Skin epidermis (tissue), 12 donors: ENCODE data around the gene MSI2.

ENCODE experiments used
- H3K27ac ChIP-seq, 21 experiments: fragments of 200-600 bp; sonication (generic) in 11 of 21; one replicate each; pipeline ENCODE4 v1.5.0; 2020; ENCODE audit warnings: mild to moderate bottlenecking in 3 of 21, inconsistent platforms in 2 of 21, moderate library complexity in 2 of 21
- H3K4me3 ChIP-seq, 7 experiments: fragments of 200-600 bp; sonication (generic) in 2 of 7; one replicate each; pipeline ENCODE4 v1.5.0; 2020; ENCODE audit warnings: inconsistent platforms in 2 of 7, mild to moderate bottlenecking in 2 of 7, moderate library complexity in 1 of 7

Gene MSI2

DNA sequence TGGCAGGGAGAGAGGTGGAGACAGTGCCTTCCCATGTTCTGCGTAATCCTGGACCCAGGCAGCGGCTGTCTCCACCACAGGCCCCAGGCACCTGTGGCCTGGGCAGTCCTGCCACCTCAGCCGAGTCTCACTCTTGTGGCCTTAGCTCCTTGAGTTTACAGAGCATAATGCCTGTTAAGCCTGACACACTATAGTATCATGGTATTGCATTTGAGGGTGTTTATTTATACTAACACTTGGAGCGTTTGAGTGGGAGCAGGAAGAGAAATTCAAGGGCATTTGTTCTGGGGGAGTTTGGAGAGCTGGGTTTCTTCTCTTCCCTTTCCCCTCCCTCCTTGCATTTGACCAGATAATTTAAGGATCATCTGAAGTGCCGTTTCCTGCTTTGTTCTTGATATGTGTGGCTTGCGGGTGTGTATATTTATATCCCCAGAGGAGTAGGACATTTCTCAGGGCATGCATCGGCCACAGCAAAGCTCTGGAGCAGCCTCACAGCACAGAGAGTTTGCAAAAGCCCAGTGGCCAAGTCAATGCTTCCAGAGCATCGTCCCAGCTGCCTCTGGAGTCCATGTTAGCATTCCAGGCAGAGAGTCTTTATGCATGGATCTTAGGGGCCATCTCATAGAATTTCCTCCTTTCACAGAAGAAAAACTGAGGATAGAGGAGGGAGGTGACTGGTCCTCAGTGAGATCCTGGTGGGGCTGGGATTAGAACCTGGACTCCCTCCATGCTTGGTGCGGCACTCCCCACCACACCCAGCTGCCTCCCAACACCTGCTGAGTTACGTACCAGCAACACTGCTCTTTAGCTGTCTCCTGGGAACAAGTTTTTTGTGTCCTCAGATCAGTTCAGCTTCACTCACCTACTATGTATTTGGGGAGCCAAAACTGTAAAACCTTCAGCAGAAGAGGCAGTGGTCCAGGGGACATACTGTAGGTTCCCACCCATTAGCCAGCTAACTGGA lies 266.0 kb downstream of the MSI2 start:
- Histone ChIP-seq H3K4me3 (no peak overlapping the region), H3K27ac (no peak overlapping the region)

DNA sequence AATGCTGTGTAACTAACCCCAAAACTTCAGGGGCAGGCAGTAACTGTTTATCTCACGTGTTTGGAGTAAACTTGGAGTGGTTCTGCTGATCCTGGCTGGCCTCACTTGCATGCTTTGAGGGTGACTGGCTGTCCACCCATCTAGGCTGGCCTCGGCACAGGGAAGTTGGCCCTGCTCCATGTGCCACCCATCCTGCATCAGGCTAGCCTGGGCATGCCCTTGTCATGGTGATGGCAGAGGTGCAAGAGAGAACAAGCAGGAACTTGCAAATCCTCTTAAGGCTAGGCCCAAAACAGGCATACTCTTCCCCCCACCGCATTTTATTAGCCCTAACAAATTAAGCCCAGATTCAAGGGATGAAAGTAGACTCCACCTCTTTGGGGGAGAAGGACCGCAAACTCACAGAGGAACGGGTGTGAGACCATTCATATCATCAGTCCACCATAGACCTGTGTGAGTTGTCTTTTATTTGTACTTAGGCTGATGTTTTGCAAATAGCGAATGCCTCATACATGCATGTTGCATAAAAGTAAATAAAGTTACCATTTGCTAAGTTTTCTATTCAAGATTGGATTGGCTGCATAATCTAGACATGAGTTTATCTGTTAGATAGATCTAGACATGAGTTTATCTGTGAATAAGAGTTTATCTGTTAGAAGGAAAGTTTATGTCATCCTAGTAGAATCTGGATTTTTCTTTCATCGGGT lies 267.8 kb downstream of the MSI2 start:
- H3K27ac ChIP-seq, result no peak overlapping the region
- H3K4me3 ChIP-seq, result no peak overlapping the region

DNA sequence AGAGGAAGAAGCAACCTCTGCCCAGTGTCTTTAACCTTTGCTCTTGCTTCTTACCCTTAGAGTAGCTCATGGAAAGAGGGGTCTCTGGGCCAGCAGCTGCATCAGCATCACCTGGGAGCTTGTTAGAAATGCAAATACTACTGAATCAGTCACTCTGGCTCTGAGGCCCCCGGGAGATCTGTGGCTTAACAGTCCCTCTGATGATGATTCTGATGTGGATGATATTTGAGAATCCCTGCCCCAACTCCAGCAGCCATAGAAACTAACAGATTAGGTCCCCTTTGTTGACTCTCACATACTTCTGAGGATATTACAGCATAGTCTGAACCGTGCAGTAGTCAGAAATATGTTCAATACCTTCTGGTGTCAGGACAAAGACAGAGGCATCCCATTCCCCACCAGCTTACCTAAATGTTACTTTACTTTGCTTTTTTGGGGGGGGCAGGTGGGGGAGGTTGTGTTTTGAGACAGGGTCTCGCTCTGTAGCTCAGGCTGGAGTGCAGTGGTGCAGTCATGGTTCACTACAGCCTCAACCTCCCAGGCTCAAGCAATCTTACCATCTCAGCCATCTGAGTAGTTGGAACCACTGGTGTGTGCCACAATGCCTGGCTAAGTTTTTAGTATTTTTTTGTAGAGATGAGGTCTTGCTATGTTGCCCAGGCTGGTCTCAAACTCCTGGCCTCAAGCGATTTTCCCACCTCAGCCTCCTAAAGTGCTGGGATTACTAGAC lies 268.7 kb downstream of the MSI2 start:
- Histone ChIP-seq H3K27ac (no peak overlapping the region), H3K4me3 (no peak overlapping the region)

DNA sequence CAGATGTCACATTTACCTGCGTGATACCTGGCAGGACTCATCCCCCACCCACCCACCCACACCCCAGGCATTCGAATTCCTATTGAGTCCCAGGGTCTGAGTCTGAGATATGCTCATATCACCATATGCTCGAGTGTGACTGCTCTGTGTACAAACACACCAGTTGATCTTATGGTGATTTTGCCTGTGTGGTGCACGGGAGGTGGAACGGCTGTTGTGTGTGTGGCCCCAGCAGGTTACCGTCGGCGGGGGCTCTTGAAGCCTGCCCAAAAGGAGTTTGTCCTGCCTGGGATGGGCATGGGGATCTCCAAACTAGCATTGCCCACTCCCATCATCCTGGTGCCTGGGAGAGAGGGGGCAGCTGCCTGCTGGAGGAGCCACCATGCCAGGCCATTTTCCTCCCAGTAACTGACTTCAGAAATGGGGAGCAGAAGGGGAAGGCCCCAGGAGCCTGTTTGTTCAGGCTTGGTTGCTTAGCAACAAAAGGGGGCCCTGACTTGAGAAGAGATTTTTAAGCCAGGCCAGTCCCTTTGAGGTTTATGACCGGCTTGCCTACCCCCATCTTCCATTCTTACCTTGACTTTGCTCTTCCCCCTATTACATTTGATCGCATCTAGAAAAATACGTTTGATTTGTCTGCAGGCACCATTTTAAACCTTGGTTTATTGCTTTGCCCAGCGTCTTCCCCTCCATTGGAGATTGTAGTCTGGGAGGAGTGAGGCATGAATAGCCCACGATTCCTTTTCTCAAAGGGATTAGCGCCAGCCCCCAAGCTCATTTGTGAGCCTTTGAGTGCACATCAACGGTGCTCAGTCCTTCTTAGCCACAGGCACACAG lies 271.1 kb downstream of the MSI2 start:
- no peak overlapping the region for H3K27ac ChIP-seq
- H3K4me3 ChIP-seq, result no peak overlapping the region

DNA sequence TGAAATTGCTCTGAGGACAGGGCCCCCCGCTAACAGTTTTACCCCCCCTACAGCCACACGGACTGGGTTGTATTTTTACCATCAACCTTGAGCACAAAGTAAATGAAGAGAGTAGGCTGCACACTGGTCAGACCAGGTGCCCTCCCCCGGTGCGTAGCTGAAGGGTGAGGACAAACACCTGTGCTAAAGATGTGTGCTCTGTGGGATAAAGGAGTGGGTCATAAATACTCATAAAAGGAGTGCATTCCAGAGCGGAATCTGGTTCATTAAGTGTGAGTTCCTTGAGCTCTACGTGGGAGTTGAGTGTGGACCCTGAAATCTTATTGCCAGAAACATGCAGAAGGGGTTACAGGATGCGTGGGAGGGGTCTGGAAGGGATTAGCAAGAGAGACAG lies 271.7 kb downstream of the MSI2 start:
- H3K27ac ChIP-seq, result no peak overlapping the region

DNA sequence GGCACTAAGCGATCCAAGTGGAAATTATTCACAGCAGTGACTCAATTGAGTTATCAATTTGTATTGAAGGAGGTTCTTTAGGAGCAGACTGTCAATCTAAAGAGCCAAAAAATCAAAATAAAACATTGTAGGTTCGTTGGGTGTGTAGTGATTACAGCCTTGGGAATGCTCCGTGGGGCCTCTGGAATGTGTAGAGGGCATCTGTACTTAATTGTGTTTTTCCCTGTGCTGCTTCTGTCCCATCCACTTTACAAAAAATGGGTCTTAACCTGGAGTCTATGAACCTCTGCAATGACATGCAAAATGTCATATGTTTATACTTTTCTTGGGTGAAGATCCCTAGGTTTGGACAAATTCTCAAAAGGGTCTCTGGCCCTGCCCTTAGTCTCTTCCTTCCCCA lies 273.7 kb downstream of the MSI2 start:
- H3K4me3 ChIP-seq, result no peak overlapping the region
- H3K27ac ChIP-seq, result no peak overlapping the region

More for the DNA sequence above, 271.7 kb downstream of the MSI2 start:
- no peak overlapping the region for H3K4me3 ChIP-seq

DNA sequence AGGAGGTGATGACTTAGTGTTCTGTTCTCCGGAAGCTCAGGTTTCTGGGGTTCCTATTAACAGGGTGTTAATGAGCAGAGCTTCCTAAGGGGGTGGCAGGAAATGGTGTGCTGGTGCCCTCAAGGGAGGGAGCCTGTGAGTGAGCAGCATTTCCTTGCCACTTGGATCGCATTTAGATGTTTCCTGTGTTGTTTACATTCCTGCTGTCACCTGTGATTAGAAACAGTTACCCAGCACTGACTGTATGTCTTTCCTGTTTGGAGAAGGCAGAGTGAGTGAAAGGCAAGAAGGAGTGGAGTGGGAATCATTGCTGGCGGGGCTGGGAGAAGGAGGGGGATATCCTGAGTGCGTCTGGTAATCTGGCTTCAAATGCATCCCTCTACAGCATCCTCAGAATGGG lies 274.2 kb downstream of the MSI2 start:
- Histone ChIP-seq H3K27ac (no peak overlapping the region), H3K4me3 (no peak overlapping the region)

DNA sequence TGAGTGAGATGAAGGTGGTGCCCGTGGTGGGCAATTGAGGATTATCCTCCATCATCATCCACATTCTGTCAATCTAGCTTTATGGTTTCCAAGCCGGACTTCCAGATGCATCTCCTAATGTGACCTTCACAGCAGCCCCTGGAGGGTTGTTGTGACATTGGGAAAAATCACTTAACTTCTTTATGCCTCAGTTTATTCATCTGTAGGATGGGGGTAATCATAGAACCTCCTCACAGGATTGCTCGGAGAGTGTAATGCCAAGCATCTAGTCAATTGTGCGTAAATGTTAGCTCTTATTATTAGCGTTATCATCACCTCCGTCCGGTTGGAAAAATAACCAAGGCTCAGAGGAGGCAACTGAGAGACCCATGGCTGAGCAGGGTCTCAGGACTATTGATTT lies 274.8 kb downstream of the MSI2 start:
- Histone ChIP-seq H3K27ac (no peak overlapping the region), H3K4me3 (no peak overlapping the region)

DNA sequence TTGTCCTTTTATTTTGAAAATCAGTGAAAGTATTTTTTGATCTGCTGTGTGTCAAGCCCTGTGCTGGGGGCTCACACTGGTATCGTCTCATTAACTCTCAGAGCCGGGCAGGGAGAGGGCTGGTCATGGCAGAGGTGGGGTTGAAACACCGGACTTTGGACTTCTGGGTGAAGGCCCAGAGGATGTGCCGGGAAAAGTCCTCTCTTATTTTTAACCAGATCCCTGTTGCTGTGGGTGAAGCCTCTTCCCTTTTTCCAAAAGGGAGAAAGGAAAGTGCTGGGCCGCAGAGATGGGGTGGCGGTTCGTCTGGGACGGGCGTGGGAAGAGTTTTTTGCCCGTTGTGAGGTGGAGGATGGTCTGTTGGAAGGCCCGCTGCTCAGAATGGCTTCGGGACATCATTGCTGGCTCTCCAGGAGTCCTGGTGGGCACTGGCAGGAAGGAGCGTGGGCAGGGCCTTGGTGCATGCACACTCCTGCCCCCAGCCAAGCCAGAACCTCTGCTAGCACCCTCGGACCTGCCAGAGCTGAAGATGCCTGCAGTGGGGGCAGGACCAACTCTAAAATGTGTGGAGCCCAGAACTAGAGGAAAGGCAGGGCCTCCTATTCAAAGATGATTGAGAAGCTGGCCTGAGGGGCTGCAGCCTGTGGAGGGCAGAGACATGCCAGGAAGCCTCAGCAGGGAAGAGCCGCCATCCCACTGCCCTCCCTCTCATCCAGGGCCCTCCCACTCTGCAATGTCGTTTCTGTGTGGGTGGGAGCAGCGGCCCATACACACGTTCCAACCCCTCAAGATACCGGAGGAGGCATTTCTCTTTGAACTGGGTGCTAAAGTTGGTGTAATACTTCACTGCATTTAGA lies 275.6 kb downstream of the MSI2 start:
- H3K27ac ChIP-seq, result no peak overlapping the region

DNA sequence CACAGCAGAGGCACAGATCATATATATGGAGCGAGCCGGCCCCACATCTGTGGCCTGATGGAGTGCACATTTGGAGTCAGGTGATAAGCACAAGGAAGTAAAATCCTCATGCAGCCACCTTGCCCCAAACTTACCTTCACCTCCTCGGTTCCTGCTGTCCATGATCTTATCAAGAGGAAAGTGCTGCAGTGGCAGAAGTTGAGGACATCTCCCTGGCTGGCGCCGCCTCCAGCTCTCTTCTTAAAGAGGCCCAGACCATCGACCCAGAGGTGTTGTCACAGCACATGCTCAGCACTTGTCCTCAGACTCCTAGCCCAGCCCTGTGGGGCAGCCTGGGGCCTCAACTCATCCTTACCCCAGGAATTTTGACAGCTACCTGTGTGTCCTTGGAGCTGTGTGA lies 276.2 kb downstream of the MSI2 start:
- Histone ChIP-seq H3K27ac (no peak overlapping the region), H3K4me3 (no peak overlapping the region)

More for the DNA sequence above, 275.6 kb downstream of the MSI2 start:
- no peak overlapping the region for H3K4me3 ChIP-seq

DNA sequence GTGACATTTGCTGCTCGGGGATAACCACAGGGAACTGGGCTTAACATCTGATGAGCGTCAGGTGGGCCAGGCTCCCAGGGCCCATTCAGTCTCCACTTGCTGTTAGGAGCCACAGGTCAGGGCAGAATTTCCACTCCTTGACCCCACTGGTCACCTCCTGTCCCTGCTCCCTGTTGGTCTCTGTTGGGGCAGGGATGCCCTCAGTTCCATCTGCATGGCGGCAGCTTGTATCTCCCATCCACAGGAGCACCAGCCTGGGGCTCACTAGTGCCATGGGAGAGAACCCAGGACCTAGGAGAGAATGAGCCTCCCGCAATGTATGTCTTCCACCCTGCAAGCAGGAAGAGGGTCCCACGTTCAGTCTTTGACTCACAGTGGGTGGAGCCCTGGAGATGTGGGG lies 276.6 kb downstream of the MSI2 start:
- no peak overlapping the region for H3K27ac ChIP-seq

DNA sequence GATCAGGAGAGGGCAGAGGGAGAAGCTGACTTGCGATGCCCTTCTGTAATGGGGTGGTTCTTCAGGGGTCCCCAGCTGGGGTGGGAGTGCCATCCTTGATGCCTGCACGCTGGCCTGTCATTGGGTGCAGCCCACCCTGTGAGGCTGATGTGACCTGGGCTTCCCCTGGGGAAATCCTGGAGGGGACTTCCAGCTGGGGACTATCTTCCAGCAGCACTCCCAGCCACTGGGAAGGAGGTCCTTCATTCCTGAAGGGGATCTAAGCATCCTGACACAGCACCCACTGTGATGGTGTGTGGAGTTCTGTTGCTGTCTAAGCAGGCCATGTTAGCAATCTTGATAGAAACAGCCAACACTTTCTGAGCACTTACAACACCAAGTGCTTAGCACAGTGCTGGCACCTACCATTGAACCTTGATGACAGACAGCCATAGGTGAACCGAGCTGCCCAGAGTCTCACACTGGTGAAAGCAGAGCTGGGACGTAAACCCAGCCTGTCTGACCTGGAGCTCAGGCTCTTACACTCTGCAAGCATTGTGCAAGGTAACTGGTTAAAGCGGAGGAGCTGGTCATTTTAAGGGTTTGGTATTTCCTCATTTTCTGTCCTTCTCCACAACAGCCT lies 277.5 kb downstream of the MSI2 start:
- H3K27ac ChIP-seq, result no peak overlapping the region
- H3K4me3 ChIP-seq, result no peak overlapping the region

More for the DNA sequence above, 276.6 kb downstream of the MSI2 start:
- no peak overlapping the region for H3K4me3 ChIP-seq

DNA sequence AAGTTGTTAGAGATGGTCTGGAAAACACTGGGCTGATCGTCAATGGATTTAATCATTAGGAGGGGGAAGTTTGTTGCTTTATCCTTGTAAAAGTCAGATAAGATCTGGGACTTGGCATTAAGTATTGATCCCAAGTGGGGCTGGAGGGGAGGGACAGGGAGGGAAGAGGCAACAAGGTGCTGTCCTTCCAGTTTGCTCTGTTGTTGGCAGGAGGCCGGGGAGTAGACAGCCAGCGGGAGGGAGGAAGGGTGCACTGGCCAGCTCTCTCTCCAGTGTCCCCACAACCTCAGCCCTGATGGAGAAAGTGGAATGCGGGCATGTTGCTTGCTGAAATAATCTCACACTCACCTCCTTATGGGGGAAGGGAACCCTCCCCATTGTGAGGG lies 278.5 kb downstream of the MSI2 start:
- no peak overlapping the region for H3K4me3 ChIP-seq
- no peak overlapping the region for H3K27ac ChIP-seq

DNA sequence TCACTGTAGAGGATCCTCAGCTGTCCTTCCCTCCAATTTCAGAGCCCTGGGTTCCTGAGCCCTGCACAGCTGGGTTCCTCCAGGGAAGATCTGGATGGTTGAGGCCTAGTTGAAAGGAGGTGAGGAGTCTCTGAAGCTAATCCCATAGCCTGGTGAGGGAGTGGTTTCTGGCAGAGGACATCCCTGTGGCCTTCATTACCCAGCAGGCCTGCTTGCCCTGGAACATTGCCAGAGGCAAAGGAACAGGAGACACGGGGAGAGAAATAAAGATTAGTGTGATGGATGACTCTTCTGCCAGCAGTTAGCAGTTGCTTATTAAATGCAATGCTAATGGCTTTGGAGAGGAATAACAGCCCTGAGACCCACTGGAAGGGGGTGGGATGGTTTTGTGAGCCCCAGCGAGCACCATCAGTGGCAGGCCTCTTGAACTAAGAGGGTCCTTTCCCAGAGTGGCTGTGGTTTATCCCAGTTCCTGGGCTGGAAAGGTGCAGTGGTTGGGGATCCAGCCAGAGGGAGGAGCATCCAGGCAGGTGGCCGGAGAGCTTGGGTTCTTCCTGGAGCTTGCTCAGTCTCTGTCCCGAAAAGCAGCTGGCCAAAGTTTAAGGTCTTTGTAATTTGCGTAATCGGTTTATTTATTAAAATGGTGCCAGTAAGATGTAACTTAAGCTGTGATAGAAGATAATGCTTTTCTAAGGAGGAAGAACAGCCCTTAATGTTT lies 279.1 kb downstream of the MSI2 start:
- H3K27ac ChIP-seq, result no peak overlapping the region
- no peak overlapping the region for H3K4me3 ChIP-seq

DNA sequence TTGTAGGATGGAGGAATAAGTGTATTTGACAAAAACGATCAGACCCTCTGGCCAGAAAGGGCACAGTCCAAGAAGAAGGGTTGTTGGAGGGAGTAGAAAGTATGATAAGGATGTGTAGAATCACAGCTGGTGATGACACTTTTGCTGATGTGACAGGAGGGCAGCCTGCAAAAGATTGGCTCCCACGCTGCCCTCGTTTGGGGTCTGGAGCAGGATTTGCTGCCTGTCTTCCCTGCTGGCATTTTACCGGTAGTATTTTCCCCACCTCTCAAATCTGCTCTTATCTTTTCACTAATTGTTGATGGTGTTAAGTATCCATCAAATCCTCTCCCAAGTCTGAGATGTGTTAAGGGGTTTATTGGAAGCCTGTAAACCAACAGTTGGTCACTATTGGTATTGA lies 280.0 kb downstream of the MSI2 start:
- H3K4me3 ChIP-seq, result no peak overlapping the region
- no peak overlapping the region for H3K27ac ChIP-seq

DNA sequence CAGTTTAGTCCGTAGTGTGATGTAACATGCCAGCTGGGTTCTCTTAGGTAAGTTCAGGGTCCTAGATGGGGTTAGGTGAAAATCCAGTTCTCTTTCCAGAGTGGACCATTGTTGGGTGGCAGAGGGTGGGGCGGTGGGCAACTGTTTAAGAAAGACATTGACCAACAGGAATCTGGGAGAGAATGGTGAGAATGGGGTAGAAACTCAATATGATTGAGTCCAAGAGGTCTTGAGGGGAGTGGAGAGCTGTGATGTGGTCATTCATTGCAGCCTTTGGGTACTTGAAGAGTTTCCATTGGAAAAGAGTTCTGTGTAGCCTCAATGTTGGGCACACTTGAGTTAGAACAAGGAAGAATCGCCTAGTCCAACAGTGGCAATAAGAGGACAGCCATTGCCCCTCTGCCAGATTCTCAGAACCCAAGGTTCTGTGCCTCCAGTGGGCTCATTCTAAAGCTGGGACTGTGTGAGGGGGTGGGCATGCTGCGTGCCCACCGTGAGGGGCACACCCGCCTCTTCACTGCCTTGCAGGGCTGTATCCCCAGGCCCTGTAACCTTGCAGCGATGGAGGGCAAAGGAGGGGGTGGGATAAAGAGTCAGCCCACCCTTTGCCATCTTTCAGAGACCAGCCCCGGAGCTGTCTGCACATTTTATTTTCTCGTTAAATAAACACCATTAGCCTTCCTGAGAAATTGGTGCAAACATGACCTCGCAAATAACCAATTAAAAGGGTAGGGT lies 280.6 kb downstream of the MSI2 start:
- no peak overlapping the region for H3K4me3 ChIP-seq
- peak overlapping the region in 1 of 21 experiments; percentile 5 for H3K27ac ChIP-seq
